ENCODE results near the gene TMEM253. TPM values are rescaled to one million over a fixed set of nuclear protein-coding genes. Genes with fewer than 3 reads are reported as not detected.

TMEM253 gene
- total RNA-seq, 1 donor from 2014 or later, result under 0.01 TPM

DNA sequence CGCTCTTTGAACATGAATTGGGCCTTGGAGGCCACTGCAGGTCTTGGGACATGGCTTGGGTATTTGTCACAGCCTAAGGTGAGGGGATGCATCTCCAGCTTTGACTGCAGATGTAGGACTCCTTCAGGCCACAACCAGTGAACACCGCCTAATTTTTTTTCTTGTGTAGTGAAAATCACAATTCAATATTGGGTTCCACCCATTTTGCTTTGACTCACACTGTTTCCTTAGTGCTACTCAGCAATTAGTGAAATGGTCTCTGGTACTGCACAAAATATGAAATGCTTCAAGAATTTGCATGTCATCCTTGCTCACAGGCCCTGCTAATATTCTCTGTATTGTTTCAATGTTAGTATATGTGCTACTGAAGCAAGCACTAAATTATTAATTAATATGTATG, 12.5 kb downstream of the TMEM253 start:
- Histone ChIP-seq H3K36me3 (ENCODE audit: control insufficient read depth, insufficient read depth, low read length) (no peaks in the 10 kb centered on the region), H3K27me3 (ENCODE audit: control insufficient read depth, insufficient read depth, low read length) (no peaks in the 10 kb centered on the region), H3K4me3 (ENCODE audit: low read depth, low read length) (no peak overlapping the region)
- DNase-seq (ENCODE audit: low read depth) (no peak), FAIRE-seq (no peak)
- no peak for TF ChIP-seq CTCF (IDR thresholded peaks at IDR 0.05; ENCODE audit: insufficient read depth, low read length, severe bottlenecking)

- no peaks in the 10 kb centered on the region for H3K36me3 ChIP-seq (ENCODE audit: control insufficient read depth, insufficient read depth, low read length)
- FAIRE-seq, result no peak
- no peak for DNase-seq (ENCODE audit: low read depth)
These were observed 18.1 kb downstream of the TMEM253 start for GRCh38 chr14:21118933-21119332.

GRCh38 chr14:21120686-21121085, 19.8 kb downstream of the TMEM253 start:
- no peak for FAIRE-seq
- Histone ChIP-seq H3K27me3 (ENCODE audit: control insufficient read depth, insufficient read depth, low read length) (no peaks in the 10 kb centered on the region), H3K4me3 (ENCODE audit: low read depth, low read length) (no peak overlapping the region), H3K36me3 (ENCODE audit: control insufficient read depth, insufficient read depth, low read length) (no peaks in the 10 kb centered on the region)
- no peak for TF ChIP-seq CTCF (IDR thresholded peaks at IDR 0.05; ENCODE audit: insufficient read depth, low read length, severe bottlenecking)
- no peak for DNase-seq (ENCODE audit: low read depth)

More at GRCh38 chr14:21118933-21119332, 18.1 kb downstream of the TMEM253 start:
- Histone ChIP-seq H3K4me3 (ENCODE audit: low read depth, low read length) (no peak overlapping the region), H3K27me3 (ENCODE audit: control insufficient read depth, insufficient read depth, low read length) (no peaks in the 10 kb centered on the region)
- TF ChIP-seq CTCF (IDR thresholded peaks at IDR 0.05; ENCODE audit: insufficient read depth, low read length, severe bottlenecking), result no peak

- DNase-seq (ENCODE audit: low read depth) (no peak), FAIRE-seq (no peak)
- TF ChIP-seq CTCF (IDR thresholded peaks at IDR 0.05; ENCODE audit: insufficient read depth, low read length, severe bottlenecking), result no peak
- Histone ChIP-seq H3K36me3 (ENCODE audit: control insufficient read depth, insufficient read depth, low read length) (no peaks in the 10 kb centered on the region), H3K27me3 (ENCODE audit: control insufficient read depth, insufficient read depth, low read length) (no peaks in the 10 kb centered on the region), H3K4me3 (ENCODE audit: low read depth, low read length) (no peak overlapping the region)
These were observed 20.3 kb downstream of the TMEM253 start for GRCh38 chr14:21121122-21121521.

- FAIRE-seq, result no peak
- Histone ChIP-seq H3K4me3 (ENCODE audit: low read depth, low read length) (no peak overlapping the region), H3K36me3 (ENCODE audit: control insufficient read depth, insufficient read depth, low read length) (no peaks in the 10 kb centered on the region), H3K27me3 (ENCODE audit: control insufficient read depth, insufficient read depth, low read length) (no peaks in the 10 kb centered on the region)
- no peak for DNase-seq (ENCODE audit: low read depth)
- no peak for TF ChIP-seq CTCF (IDR thresholded peaks at IDR 0.05; ENCODE audit: insufficient read depth, low read length, severe bottlenecking)
These were observed 22.6 kb downstream of the TMEM253 start for GRCh38 chr14:21123429-21123828.

DNA sequence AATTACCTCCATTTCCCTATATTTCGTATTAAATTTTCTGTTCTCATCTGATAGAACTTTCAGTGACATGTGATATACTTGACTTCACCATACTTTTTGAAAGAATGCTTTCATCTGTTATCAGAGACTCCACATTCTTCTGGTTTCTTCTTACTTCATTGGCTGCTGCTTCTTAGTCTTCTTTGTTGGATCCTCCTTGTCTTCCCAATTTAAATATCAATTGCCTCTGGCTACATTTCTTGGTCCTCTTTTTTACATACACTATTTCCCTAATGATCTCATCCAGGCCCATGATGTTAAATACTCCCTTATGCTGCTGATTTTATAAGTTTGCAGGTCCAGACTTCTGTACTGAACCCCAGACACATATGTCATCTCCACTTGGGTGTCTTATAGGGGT, 33.0 kb downstream of the TMEM253 start:
- DNase-seq (ENCODE audit: low read depth) (no peak), FAIRE-seq (no peak)
- H3K36me3 ChIP-seq (ENCODE audit: control insufficient read depth, insufficient read depth, low read length), result no peaks in the 10 kb centered on the region
- no peak overlapping the region for H3K4me3 ChIP-seq (ENCODE audit: low read depth, low read length)
- TF ChIP-seq CTCF (IDR thresholded peaks at IDR 0.05; ENCODE audit: insufficient read depth, low read length, severe bottlenecking), result no peak
- H3K27me3 ChIP-seq (ENCODE audit: control insufficient read depth, insufficient read depth, low read length), result no peaks in the 10 kb centered on the region

All from bronchial epithelial cell (primary cell).